GM12878 (cell line): ENCODE data around the gene PHLDB3. TPM values are rescaled to one million over a fixed set of nuclear protein-coding genes. Genes with fewer than 3 reads are reported as not detected.

Source experiments
- ATAC-seq: fragments of 200-7000 bp; cut with Tn5 transposase; 3 replicates; pipeline ENCODE4 v1.9.1; 2020; ENCODE audit warnings: mild to moderate bottlenecking, moderate library complexity
- BruUV-seq: library from RNA; stranded (reverse); fragments of 400-500 nt; replicated peaks from 2 replicates; lab custom pipeline; 2021; lab: Mats Ljungman, UMichigan
- CTCF ChIA-PET: fragments of 300-600 bp; sonication (Branson Sonifier 250); formaldehyde crosslinking; extraction: SDS; loops from one replicate; lab custom pipeline; 2021; ENCODE audit warnings: inconsistent platforms; lab: Yijun Ruan, JAX
- POLR2A ChIA-PET: fragments of 350-600 bp; formaldehyde crosslinking; extraction: SDS; loops from one replicate; lab custom pipeline; 2021; ENCODE audit warnings: inconsistent platforms; lab: Charles Lee
- RAD21 ChIA-PET: fragments of 300-600 bp; sonication (Branson Sonifier 250); formaldehyde crosslinking; loops from one replicate; lab custom pipeline; 2023; ENCODE audit warnings: antibody characterized with exemption; ENCODE audit not compliant: unreplicated experiment; lab: Charles Lee
- SMC1A ChIA-PET: fragments of 300-600 bp; sonication (Branson Sonifier 250); formaldehyde crosslinking; loops from one replicate; lab custom pipeline; 2023; ENCODE audit not compliant: unreplicated experiment, uncharacterized antibody; lab: Charles Lee
- DNase-seq: peaks from one replicate; pipeline ENCODE4 v3.0.0-alpha.2; 2011; ENCODE audit warnings: low read depth, low spot score
- FAIRE-seq: peaks from 3 replicates; lab custom pipeline; 2011; peaks lifted over from hg19 to GRCh38; lab: Jason Lieb, UNC
- H2AFZ ChIP-seq: 2 replicates; pipeline ENCODE4 v1.6.0; 2011; ENCODE audit warnings: low read depth, low read length, control low read depth; ENCODE audit not compliant: control insufficient read depth
- H3K27ac ChIP-seq: 2 replicates; pipeline ENCODE4 v1.5.1; 2011; ENCODE audit warnings: control low read depth; ENCODE audit not compliant: control insufficient read depth, insufficient read depth
- H3K27me3 ChIP-seq, 2 experiments: replicated peaks in 1 of 2; 2 replicates each; pipeline versions ENCODE4 v1.6.0 to v1.6.1; 2011; ENCODE audit warnings: low read length in 1 of 2; ENCODE audit not compliant: control insufficient read depth in 2 of 2, insufficient read depth in 2 of 2
- H3K36me3 ChIP-seq, 2 experiments: 2 replicates each; pipeline ENCODE4 v1.5.1; 2011; ENCODE audit warnings: low read length in 1 of 2; ENCODE audit not compliant: control insufficient read depth in 2 of 2, insufficient read depth in 2 of 2
- H3K4me1 ChIP-seq: 2 replicates; pipeline ENCODE4 v1.6.1; 2011; ENCODE audit warnings: mild to moderate bottlenecking, low read length, moderate library complexity, mixed read lengths; ENCODE audit not compliant: control insufficient read depth, insufficient read depth
- H3K4me2 ChIP-seq: 2 replicates; pipeline ENCODE4 v1.6.0; 2011; ENCODE audit warnings: control low read depth; ENCODE audit not compliant: control insufficient read depth, insufficient read depth
- H3K4me3 ChIP-seq: fragments of 200-600 bp; sonication (generic); 2 replicates; pipeline ENCODE4 v1.5.1; 2016
- H3K79me2 ChIP-seq: 2 replicates; pipeline ENCODE4 v1.6.0; 2011; ENCODE audit warnings: low read length; ENCODE audit not compliant: control insufficient read depth, insufficient read depth
- H3K9ac ChIP-seq: 2 replicates; pipeline ENCODE4 v1.8.0; 2011; ENCODE audit warnings: low read length, control low read depth, mixed read lengths; ENCODE audit not compliant: control insufficient read depth, insufficient read depth
- H3K9me3 ChIP-seq: replicated peaks from 3 replicates; pipeline ENCODE4 v1.5.1; 2011; ENCODE audit warnings: mild to moderate bottlenecking, low read length; ENCODE audit not compliant: control insufficient read depth, insufficient read depth
- H4K20me1 ChIP-seq: 2 replicates; pipeline ENCODE4 v1.6.0; 2011; ENCODE audit not compliant: control insufficient read depth, insufficient read depth
- EED ChIP-seq: sonication (generic); IDR thresholded peaks from 2 replicates; pipeline ENCODE4 v1.6.1; 2016; ENCODE audit warnings: antibody characterized with exemption, low read depth
- EGR1 ChIP-seq, 2 experiments: IDR thresholded peaks; 1 replicate in 1 of 2; 2 replicates in 1 of 2; pipeline ENCODE4 v1.6.1; 2011 to 2012; ENCODE audit warnings: low read depth in 2 of 2, low read length in 2 of 2, borderline replicate concordance in 1 of 2, mild to moderate bottlenecking in 1 of 2, moderate library complexity in 1 of 2
- GATAD2B ChIP-seq: fragments of 450-650 bp; conservative IDR thresholded peaks from 2 replicates; pipeline ENCODE4 v1.6.1; 2017; ENCODE audit warnings: low read depth, mild to moderate bottlenecking, moderate library complexity
- MLLT1 ChIP-seq: fragments of 450-650 bp; IDR thresholded peaks from 2 replicates; pipeline ENCODE4 v1.6.1; 2016; ENCODE audit warnings: mild to moderate bottlenecking
- NFYB ChIP-seq: IDR thresholded peaks from 2 replicates; pipeline ENCODE4 v1.6.1; 2011; ENCODE audit warnings: low read depth, mild to moderate bottlenecking, low read length, improper control_type of control experiment, moderate library complexity; ENCODE audit not compliant: insufficient read depth
- PAX5 ChIP-seq: IDR thresholded peaks from 2 replicates; pipeline ENCODE4 v1.6.1; 2011; ENCODE audit warnings: low read depth, low read length, borderline replicate concordance
- POLR2A ChIP-seq: IDR thresholded peaks from 2 replicates; pipeline ENCODE4 v1.6.1; 2011; ENCODE audit warnings: low read depth, mild to moderate bottlenecking, low read length
- SRF ChIP-seq, 2 experiments: IDR thresholded peaks; 2 replicates each; pipeline ENCODE4 v1.6.1; 2011; ENCODE audit warnings: low read depth in 2 of 2, low read length in 2 of 2, mild to moderate bottlenecking in 1 of 2, moderate library complexity in 1 of 2
- ZZZ3 ChIP-seq: IDR thresholded peaks from 2 replicates; pipeline ENCODE4 v1.6.1; 2011; ENCODE audit warnings: low read depth; ENCODE audit not compliant: control insufficient read depth, insufficient read length
- WGBS: methylation state at CpG from one replicate; pipeline ENCODE4 v1.1.6; 2016; ENCODE audit warnings: low lambda C conversion rate; ENCODE audit not compliant: insufficient replicate concordance, insufficient coverage; ENCODE audit errors: missing lambda C conversion rate; 5-methylcytosine and 5-hydroxymethylcytosine counted together
- in situ Hi-C: fragments of 300-500 bp; cut with MboI; formaldehyde crosslinking; loops from 9 replicates; pipeline ENCODE4 v1.14.3; 2018; ENCODE audit warnings: mixed read lengths
- intact Hi-C: fragments of 100-400 bp; cut with micrococcal nuclease; formaldehyde crosslinking; loops from one replicate; pipeline ENCODE4 v1.14.2; 2022; ENCODE audit not compliant: unreplicated experiment
- polyA plus RNA-seq, 11 experiments: library from polyadenylated mRNA; depleted of rRNA in 4 of 11; unstranded in 6 of 11; stranded (reverse) in 5 of 11; fragments of >200 nt; fragmentation: Nextera tagmentation in 4 of 11; fragmentation: Illumina TruSeq in 1 of 11; extraction: Ambion mirVana in 4 of 11; extraction: Trizol in 1 of 11; gene quantifications; 1 replicate in 1 of 11; 2 replicates in 10 of 11; pipeline versions ENCODE4 v1.2.1 to v1.2.3, GENCODE V29; 2011 to 2016; ENCODE audit warnings: inconsistent platforms in 2 of 11, missing spikeins in 2 of 11, low read depth in 1 of 11
- total RNA-seq, 4 experiments: library from RNA; depleted of rRNA in 3 of 4; stranded (reverse); fragments of >200 nt in 3 of 4; fragmentation: Illumina TruSeq in 1 of 4; extraction: Trizol in 1 of 4; gene quantifications; 2 replicates each; pipeline versions ENCODE4 v1.2.1 to v1.2.3, GENCODE V29; 2013 to 2021
- TF ChIP-seq, protein P1 (sequence below): IDR thresholded peaks from 2 replicates; pipeline ENCODE4 v1.6.1; 2012; ENCODE audit warnings: low read depth, low read length, improper control_type of control experiment

PHLDB3 gene
- total and polyA plus RNA-seq, 10 of the 15 experiments (the other 5 are each of a cell fraction or from before 2014, with no cell fraction given), result 0.13 to 13.0 (median 5.5) TPM

DNA sequence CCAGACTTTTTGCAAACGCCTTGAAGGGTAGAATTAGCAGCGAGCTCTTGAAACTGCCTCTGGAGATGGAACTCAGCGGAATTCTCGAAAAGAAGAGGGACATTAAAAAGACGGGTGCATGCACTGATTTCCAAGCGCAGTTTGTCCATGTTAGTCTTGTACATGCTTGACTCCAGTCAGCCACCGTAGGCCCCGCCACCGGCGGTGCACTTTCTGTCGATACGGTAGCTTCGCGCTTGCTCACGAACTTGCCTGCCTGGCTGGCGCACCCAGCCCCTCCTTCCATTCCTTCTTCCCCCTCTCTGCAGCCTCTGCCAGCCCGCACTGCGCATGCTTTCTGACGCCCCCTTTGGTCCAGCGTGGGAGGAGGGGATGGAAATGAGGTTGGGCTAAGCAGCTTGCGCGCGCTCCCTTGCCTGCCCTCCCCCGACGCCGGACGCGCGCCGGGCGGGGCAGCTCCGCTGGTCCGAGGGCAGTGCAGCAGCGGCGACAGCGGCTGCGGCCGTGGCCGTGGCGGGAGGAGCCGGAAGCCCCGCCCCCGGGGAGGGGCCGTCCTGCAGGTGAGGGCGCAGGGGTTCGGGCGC lies 28.5 kb upstream of the PHLDB3 start, which contains the start of gene ZNF575 (continued):
- TF ChIP-seq, protein P1, sequence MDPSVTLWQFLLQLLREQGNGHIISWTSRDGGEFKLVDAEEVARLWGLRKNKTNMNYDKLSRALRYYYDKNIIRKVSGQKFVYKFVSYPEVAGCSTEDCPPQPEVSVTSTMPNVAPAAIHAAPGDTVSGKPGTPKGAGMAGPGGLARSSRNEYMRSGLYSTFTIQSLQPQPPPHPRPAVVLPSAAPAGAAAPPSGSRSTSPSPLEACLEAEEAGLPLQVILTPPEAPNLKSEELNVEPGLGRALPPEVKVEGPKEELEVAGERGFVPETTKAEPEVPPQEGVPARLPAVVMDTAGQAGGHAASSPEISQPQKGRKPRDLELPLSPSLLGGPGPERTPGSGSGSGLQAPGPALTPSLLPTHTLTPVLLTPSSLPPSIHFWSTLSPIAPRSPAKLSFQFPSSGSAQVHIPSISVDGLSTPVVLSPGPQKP, result 0 out of 2 replicates have a peak, but pooled peaks have one; percentile 1
- no peak for TF ChIP-seq PAX5

DNA sequence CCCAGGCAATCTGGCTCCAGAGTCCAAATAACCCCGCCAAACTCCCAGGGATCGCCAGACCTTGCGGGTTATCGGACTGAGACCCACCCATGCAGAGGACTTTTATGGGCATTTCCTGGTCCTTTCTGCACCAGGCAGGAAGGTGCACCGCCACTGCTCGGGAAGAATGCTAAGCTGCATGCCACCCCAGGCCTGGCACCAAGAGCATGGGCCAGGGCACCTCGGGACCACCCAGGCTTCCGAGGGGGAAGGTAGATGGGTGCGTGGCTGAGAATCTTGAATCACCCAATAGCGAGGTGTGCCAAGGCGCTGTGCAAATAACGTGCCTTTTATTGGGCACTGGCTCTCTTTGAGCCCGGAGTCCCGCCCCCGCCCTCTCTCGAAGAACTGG lies 28.0 kb upstream of the PHLDB3 start:
- ChIA-PET POLR2A (interaction anchor here (0.6 to 2.9 kb wide), 11 partner anchors 8 to 137 kb away, joined by 3 to 16 read pairs (median 3); partner anchors contain the start of genes IRGQ, PHLDB3, PINLYP and PLAUR), CTCF (interaction anchor here (0.8 to 3.9 kb wide), 9 partner anchors 9 to 136 kb away, joined by 3 to 26 read pairs (median 5); no protein-coding TSS in a partner anchor), RAD21 (interaction anchor here (0.7 to 2.4 kb wide), 8 partner anchors 13 to 136 kb away, joined by 3 to 18 read pairs (median 6); partner anchors contain the start of genes IRGQ, XRCC1 and ZNF576), SMC1A (interaction anchor here (1.0 to 2.2 kb wide), 6 partner anchors 14 to 86 kb away, joined by 3 to 7 read pairs (median 5); partner anchors contain the start of genes IRGQ, XRCC1 and ZNF576)
- TF ChIP-seq NFYB (0 out of 2 replicates have a peak, but pooled peaks have one; percentile 38), SRF (IDR thresholded peaks at IDR 0.05; ENCODE audit: low read depth in 2 of 2, low read length in 2 of 2) (peak; percentile 81 to 93), POLR2A (no peak), PAX5 (0 out of 2 replicates have a peak, but pooled peaks have one; percentile 26), GATAD2B (no peak), EGR1 (IDR thresholded peaks at IDR 0.05; ENCODE audit: borderline replicate concordance in 1 of 2, low read depth in 2 of 2, low read length in 2 of 2) (peak in 1 of 2 experiments; percentile 63; a peak in 2 of 3 replicates), MLLT1 (0 out of 2 replicates have a peak, but pooled peaks have one; percentile 58), EED (0 out of 2 replicates have a peak, but pooled peaks have one; percentile 41), ZZZ3 (no peak)
- TF ChIP-seq, protein P1, result 0 out of 2 replicates have a peak, but pooled peaks have one; percentile 14
- peak overlapping the region; percentile 92 for H2AFZ ChIP-seq
- H3K27ac ChIP-seq, result peak overlapping the region; percentile 37
- H3K4me3 ChIP-seq, result peak overlapping the region; percentile 74
- no peaks in the 10 kb centered on the region for H3K79me2 ChIP-seq
- no peaks in the 10 kb centered on the region for H3K27me3 ChIP-seq
- peak overlapping the region; percentile 81 for H3K4me2 ChIP-seq
- DNase-seq, result no peak
- intact Hi-C loops (loop anchor here (2.0 kb wide), 1 partner anchor 64 kb away; the partner anchor contains the start of genes IRGQ and ZNF576), in situ Hi-C loops (no loop called here)
- H3K4me1 ChIP-seq, result peaks cover 8% of the 10 kb centered on the region; the same call in 1 of the 2 replicates
- H4K20me1 ChIP-seq, result no peaks in the 10 kb centered on the region
- ATAC-seq, result peak; percentile 49
- 1% methylated on average over 16 of the region's 16 CpGs for WGBS
- H3K9ac ChIP-seq, result peak overlapping the region; percentile 56
- FAIRE-seq, result no peak
- H3K9me3 ChIP-seq, result no peaks in the 10 kb centered on the region
- no peaks in the 10 kb centered on the region for H3K36me3 ChIP-seq
- BruUV-seq, result no TSS peak
